ENCODE results near the gene FBN1.

- TF ChIP-seq CTCF (IDR thresholded peaks at IDR 0.05; ENCODE audit: extremely low read depth in 1 of 2, insufficient read depth in 1 of 2, low read depth in 1 of 2, low read length in 2 of 2), result no peak
- no peak for TF ChIP-seq POLR2AphosphoS5 (IDR thresholded peaks at IDR 0.05; ENCODE audit: insufficient read depth, low read depth, low read length)
- no peak for TF ChIP-seq MAX (IDR thresholded peaks at IDR 0.05; ENCODE audit: insufficient read depth, insufficient read length)
Measured at GRCh38 chr15:48363474-48363873, 282.0 kb downstream of the FBN1 start.

Measured in endothelial cell of umbilical vein (primary cell).